ENCODE data around the gene HP. TPM values are rescaled to one million over a fixed set of nuclear protein-coding genes. Genes with fewer than 3 reads are reported as not detected.

Gene HP
- total and polyA plus RNA-seq, 7 donors, result 0.49 to 11.2 (median 3.6) TPM; not detected in 2

- Histone ChIP-seq H3K4me1 (no peaks in the 10 kb centered on the region), H3K9me3 (no peaks in the 10 kb centered on the region), H3K27me3 (no peaks in the 10 kb centered on the region), H3K36me3 (peaks cover 0 to 70% (median 13%) of the 10 kb centered on the region in 4 donors), H3K4me3 (no peak overlapping the region), H3K27ac (no peak overlapping the region)
- 90 to 91% methylated on average over 19 of the region's 19 CpGs for WGBS, 2 donors
- no peak for DNase-seq
- intact Hi-C loops (cut with DNase I), result no loop called here
- TF ChIP-seq POLR2AphosphoS5 (IDR thresholded peaks at IDR 0.05), result no peak
- TF ChIP-seq CTCF (IDR thresholded peaks at IDR 0.05), result no peak
- TF ChIP-seq EP300 (IDR thresholded peaks at IDR 0.05), result no peak
- TF ChIP-seq POLR2A (IDR thresholded peaks at IDR 0.05), result no peak
These were observed 28.7 kb upstream of the HP start for GRCh38 chr16:72025404-72026114.

- intact Hi-C loops (cut with DNase I), result no loop called here
- Histone ChIP-seq H3K4me1 (no peaks in the 10 kb centered on the region), H3K36me3 (peaks cover 0 to 50% (median 8%) of the 10 kb centered on the region in 4 donors)
These were observed 26.5 kb upstream of the HP start for GRCh38 chr16:72027669-72028378.

GRCh38 chr16:72029567-72030271 is 24.6 kb upstream of the HP start:
- intact Hi-C loops (cut with DNase I), result no loop called here
- Histone ChIP-seq H3K4me3 (no peak overlapping the region), H3K27ac (no peak overlapping the region), H3K9me3 (no peaks in the 10 kb centered on the region), H3K36me3 (peaks cover 0 to 35% (median 6%) of the 10 kb centered on the region in 4 donors), H3K27me3 (no peaks in the 10 kb centered on the region), H3K4me1 (no peaks in the 10 kb centered on the region)
- WGBS, 2 donors, result 87 to 93% methylated on average over 7 of the region's 7 CpGs
- TF ChIP-seq POLR2A (IDR thresholded peaks at IDR 0.05) (no peak), CTCF (IDR thresholded peaks at IDR 0.05) (no peak), EP300 (IDR thresholded peaks at IDR 0.05) (no peak), POLR2AphosphoS5 (IDR thresholded peaks at IDR 0.05) (no peak)
- DNase-seq, result no peak

More at GRCh38 chr16:72027669-72028378, 26.5 kb upstream of the HP start:
- Histone ChIP-seq H3K27me3 (no peaks in the 10 kb centered on the region), H3K4me3 (no peak overlapping the region), H3K9me3 (no peaks in the 10 kb centered on the region), H3K27ac (no peak overlapping the region)
- TF ChIP-seq EP300 (IDR thresholded peaks at IDR 0.05) (no peak), POLR2AphosphoS5 (IDR thresholded peaks at IDR 0.05) (no peak), POLR2A (IDR thresholded peaks at IDR 0.05) (no peak), CTCF (IDR thresholded peaks at IDR 0.05) (no peak)
- WGBS, 2 donors, result 95 to 97% methylated on average over 6 of the region's 6 CpGs
- DNase-seq, result no peak

- Histone ChIP-seq H3K4me1 (no peaks in the 10 kb centered on the region), H3K27me3 (no peaks in the 10 kb centered on the region), H3K27ac (no peak overlapping the region), H3K36me3 (peaks cover 0 to 15% (median 0%) of the 10 kb centered on the region in 4 donors), H3K9me3 (no peaks in the 10 kb centered on the region), H3K4me3 (no peak overlapping the region)
- intact Hi-C loops (cut with DNase I), result no loop called here
- WGBS, 2 donors, result 83 to 90% methylated on average over 4 of the region's 4 CpGs
- no peak for TF ChIP-seq CTCF (IDR thresholded peaks at IDR 0.05)
- no peak for TF ChIP-seq POLR2A (IDR thresholded peaks at IDR 0.05)
- TF ChIP-seq POLR2AphosphoS5 (IDR thresholded peaks at IDR 0.05), result no peak
- TF ChIP-seq EP300 (IDR thresholded peaks at IDR 0.05), result no peak
- no peak for DNase-seq
These were observed 20.9 kb upstream of the HP start for GRCh38 chr16:72033437-72033836.
